ENCODE results near the gene RRAD.

RRAD gene

GRCh38 chr16:66880288-66881013 is 44.9 kb downstream of the RRAD start, which contains the start of gene PDP2 (continued):
- TF ChIP-seq ZNF518A (tag by site-specific recombination; conservative IDR thresholded peaks at IDR 0.05; ENCODE audit: low read depth) (no peak), ZFHX2 (tag by site-specific recombination; conservative IDR thresholded peaks at IDR 0.05) (peak; percentile 65), ZNF580 (tag by site-specific recombination; IDR thresholded peaks at IDR 0.05) (0 out of 2 replicates have a peak, but pooled peaks have one; percentile 14), MEIS1 (CRISPR knock-in tag; IDR thresholded peaks at IDR 0.05; ENCODE audit: borderline replicate concordance) (no peak), IKZF3 (tag by site-specific recombination; IDR thresholded peaks at IDR 0.05) (no peak), YY2 (tag by site-specific recombination; IDR thresholded peaks at IDR 0.05) (no peak), RBAK (tag by site-specific recombination; IDR thresholded peaks at IDR 0.05) (no peak), ZBTB49 (tag by site-specific recombination; IDR thresholded peaks at IDR 0.05; ENCODE audit: low read depth) (no peak), ZNF555 (tag by site-specific recombination; conservative IDR thresholded peaks at IDR 0.05) (no peak), ZBTB7A (tag by site-specific recombination; IDR thresholded peaks at IDR 0.05; ENCODE audit: low read depth) (peak; percentile 95), PRDM10 (tag by site-specific recombination; IDR thresholded peaks at IDR 0.05) (peak; percentile 92), ZNF26 (tag by site-specific recombination; IDR thresholded peaks at IDR 0.05) (no peak), ZNF211 (tag by site-specific recombination; IDR thresholded peaks at IDR 0.05; ENCODE audit: low read depth) (no peak), ZNF596 (tag by site-specific recombination; IDR thresholded peaks at IDR 0.05) (no peak), ZNF830 (tag by site-specific recombination; IDR thresholded peaks at IDR 0.05; ENCODE audit: low read depth) (no peak), SCRT1 (tag by site-specific recombination; IDR thresholded peaks at IDR 0.05; ENCODE audit: borderline replicate concordance) (no peak), ZNF324 (tag by site-specific recombination; IDR thresholded peaks at IDR 0.05) (no peak), ZNF792 (tag by site-specific recombination; IDR thresholded peaks at IDR 0.05) (no peak; the same call in 1 of the 2 replicates), ZBTB48 (tag by site-specific recombination; IDR thresholded peaks at IDR 0.05) (peak; percentile 88), ZNF704 (tag by site-specific recombination; IDR thresholded peaks at IDR 0.05) (no peak), REPIN1 (tag by site-specific recombination; IDR thresholded peaks at IDR 0.05; ENCODE audit: low read depth) (0 out of 2 replicates have a peak, but pooled peaks have one; percentile 42), ZNF146 (tag by site-specific recombination; IDR thresholded peaks at IDR 0.05) (no peak), BCL6B (tag by site-specific recombination; IDR thresholded peaks at IDR 0.05) (no peak), TRIM28 (IDR thresholded peaks at IDR 0.05; ENCODE audit: borderline replicate concordance, low read length) (no peak)

All from HEK293 (cell line).